Measurements from ENCODE around the gene MAP3K5. TPM values are rescaled to one million over a fixed set of nuclear protein-coding genes. Genes with fewer than 3 reads are reported as not detected.

The MAP3K5 gene
- total and polyA plus RNA-seq, 2 of the 8 experiments (the other 6 are each of a cell fraction or from before 2014, with no cell fraction given) = 0.63 to 2.6 TPM

- no peak overlapping the region for H3K4me3 ChIP-seq (ENCODE audit: extremely low read depth in 1 of 4, insufficient read depth in 2 of 4, low read depth in 3 of 4, low read length in 4 of 4)
- no peak overlapping the region for H2BK20ac ChIP-seq (ENCODE audit: low read length)
- H3K4me1 ChIP-seq (replicated peaks in 1 of 4; ENCODE audit: control insufficient read depth in 3 of 4, insufficient read depth in 4 of 4, low read length in 3 of 4) = no peaks in the 10 kb centered on the region
- H2AFZ ChIP-seq (ENCODE audit: low read length) = no peak overlapping the region
- no peak overlapping the region for H4K8ac ChIP-seq (ENCODE audit: extremely low read depth, insufficient read depth, low read length)
- H4K20me1 ChIP-seq (replicated peaks in 1 of 2; ENCODE audit: control insufficient read depth in 1 of 2, insufficient read depth in 2 of 2, low read length in 2 of 2) = no peaks in the 10 kb centered on the region
- ChIA-PET POLR2A (ENCODE audit: partially characterized antibody) (no interaction called here), CTCF (ENCODE audit: partially characterized antibody) (interaction anchor here (0.8 to 2.3 kb wide), 5 partner anchors 12 to 61 kb away, joined by 3 to 6 read pairs (median 5); no protein-coding TSS in a partner anchor)
- WGBS, 2 experiments (ENCODE audit: extremely low coverage in 1 of 2, insufficient coverage in 1 of 2, insufficient read length in 1 of 2, insufficient replicate concordance in 2 of 2, low coverage in 1 of 2, low lambda C conversion rate in 2 of 2, missing lambda C conversion rate in 1 of 2) = 95% methylated on average over 4 of the region's 4 CpGs; no CpG with 5 or more reads in 1 of the 2 experiments
- H3K18ac ChIP-seq (ENCODE audit: extremely low read depth, low read length) = no peak overlapping the region
- H3K27ac ChIP-seq (ENCODE audit: low read depth, low read length) = no peak overlapping the region
- H3K27me3 ChIP-seq (replicated peaks in 1 of 4; ENCODE audit: control insufficient read depth in 3 of 4, extremely low read depth in 1 of 4, insufficient read depth in 3 of 4, low read length in 3 of 4) = no peaks in the 10 kb centered on the region
- no peak overlapping the region for H3K4me2 ChIP-seq (ENCODE audit: insufficient read depth in 1 of 2, low read depth in 2 of 2, low read length in 2 of 2)
- no peak overlapping the region for H4K91ac ChIP-seq (replicated peaks; ENCODE audit: insufficient read length, low read length)
- no peak overlapping the region for H2BK120ac ChIP-seq (replicated peaks; ENCODE audit: low read depth, low read length)
- H3K14ac ChIP-seq (ENCODE audit: insufficient read length) = no peak overlapping the region
- H2AK5ac ChIP-seq (ENCODE audit: low read depth, low read length) = no peak overlapping the region
- no peak overlapping the region for H3K56ac ChIP-seq (replicated peaks; ENCODE audit: insufficient read length, low read depth, low read length)
- TF ChIP-seq TAF7 (optimal IDR thresholded peaks at IDR 0.05; ENCODE audit: borderline replicate concordance, low read depth, low read length) = no peak
- TF ChIP-seq PHF8 (conservative IDR thresholded peaks at IDR 0.05; ENCODE audit: low read depth, low read length) = no peak
- TF ChIP-seq CREB1 (IDR thresholded peaks at IDR 0.05) = no peak
- no peak for TF ChIP-seq KDM5A (IDR thresholded peaks at IDR 0.05; ENCODE audit: low read length)
- TF ChIP-seq GABPA (IDR thresholded peaks at IDR 0.05; ENCODE audit: borderline replicate concordance, insufficient read depth, low read length) = no peak
- TF ChIP-seq, protein P1, sequence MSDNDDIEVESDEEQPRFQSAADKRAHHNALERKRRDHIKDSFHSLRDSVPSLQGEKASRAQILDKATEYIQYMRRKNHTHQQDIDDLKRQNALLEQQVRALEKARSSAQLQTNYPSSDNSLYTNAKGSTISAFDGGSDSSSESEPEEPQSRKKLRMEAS (IDR thresholded peaks at IDR 0.05) = no peak
- TF ChIP-seq POU5F1 (IDR thresholded peaks at IDR 0.05; ENCODE audit: low read depth, low read length) = no peak
- TF ChIP-seq KDM4A (IDR thresholded peaks at IDR 0.05; ENCODE audit: low read depth, low read length, severe bottlenecking) = no peak
- TF ChIP-seq ZNF274 (IDR thresholded peaks at IDR 0.05; ENCODE audit: borderline replicate concordance, extremely low read depth, low read length) = no peak
- no peak for TF ChIP-seq SIN3A (conservative IDR thresholded peaks at IDR 0.05 in 1 of 2, IDR thresholded peaks at IDR 0.05 in 1 of 2; ENCODE audit: low read depth in 1 of 2, low read length in 2 of 2)
- no peak for TF ChIP-seq BRCA1 (IDR thresholded peaks at IDR 0.05; ENCODE audit: low read depth, low read length)
- no peak for TF ChIP-seq SP1 (IDR thresholded peaks at IDR 0.05; ENCODE audit: low read depth, low read length)
- no peaks in the 10 kb centered on the region for H3K23me2 ChIP-seq (ENCODE audit: low read depth, low read length)
- no peak overlapping the region for H3K4ac ChIP-seq (replicated peaks; ENCODE audit: insufficient read length, low read depth, low read length)
- H2BK15ac ChIP-seq (ENCODE audit: low read length) = no peak overlapping the region
- H2BK5ac ChIP-seq (ENCODE audit: low read depth, low read length) = no peak overlapping the region
- H4K5ac ChIP-seq (ENCODE audit: insufficient read length, low read depth, low read length) = no peak overlapping the region
- H3K36me3 ChIP-seq (ENCODE audit: control insufficient read depth in 2 of 4, insufficient read depth in 4 of 4, low read length in 3 of 4) = no peaks in the 10 kb centered on the region
- no peaks in the 10 kb centered on the region for H3K9me3 ChIP-seq (ENCODE audit: insufficient read depth in 2 of 2, low read depth in 1 of 2, low read length in 1 of 2)
- H2BK12ac ChIP-seq (ENCODE audit: low read depth, low read length) = no peak overlapping the region
- no peak for DNase-seq (ENCODE audit: low read depth in 1 of 2, low spot score in 2 of 2)
- no peaks in the 10 kb centered on the region for H3K79me2 ChIP-seq (ENCODE audit: control insufficient read depth in 1 of 2, insufficient read depth in 2 of 2, low read length in 2 of 2)
- no peak overlapping the region for H3K9ac ChIP-seq (replicated peaks in 1 of 4; ENCODE audit: extremely low read depth in 1 of 4, low read depth in 3 of 4, low read length in 3 of 4)
- H3K79me1 ChIP-seq (ENCODE audit: low read depth, low read length) = no peaks in the 10 kb centered on the region
- H3K23ac ChIP-seq (ENCODE audit: insufficient read length) = no peak overlapping the region
- FAIRE-seq = no peak
Measured at GRCh38 chr6:136677344-136677743, 114.9 kb downstream of the MAP3K5 start.

Measured in H1 (cell line).